SK-N-SH (cell line): ENCODE measurements around the gene SCNN1G. TPM values are rescaled to one million over a fixed set of nuclear protein-coding genes. Genes with fewer than 3 reads are reported as not detected.

Source experiments
- CTCF ChIA-PET: fragments of 300-600, 350-600 bp; formaldehyde crosslinking; extraction: SDS; loops from one replicate; lab custom pipeline; 2021; lab: Yijun Ruan, JAX
- POLR2A ChIA-PET: fragments of 350-600 bp; sonication (Branson Sonifier 250); formaldehyde crosslinking; extraction: SDS; loops from one replicate; lab custom pipeline; 2020; ENCODE audit warnings: antibody characterized with exemption, inconsistent platforms; lab: Yijun Ruan, JAX
- DNase-seq: peaks from one replicate; pipeline ENCODE4 v3.0.0; 2012
- H2AFZ ChIP-seq: fragments of 200-600 bp; sonication (generic); 2 replicates; pipeline ENCODE4 v1.8.1; 2016; ENCODE audit warnings: antibody characterized with exemption, mild to moderate bottlenecking, low read depth
- H3F3A ChIP-seq: fragments of 200-600 bp; sonication (generic); replicated peaks from 2 replicates; pipeline ENCODE3; 2016; ENCODE audit warnings: antibody characterized with exemption, mild to moderate bottlenecking; ENCODE audit not compliant: insufficient read depth
- H3K27ac ChIP-seq, 2 experiments: fragments of 200-500 bp in 1 of 2; fragments of 200-600 bp in 1 of 2; sonication (Bioruptor generic) in 1 of 2; sonication (generic), shearing (Covaris generic) in 1 of 2; 2 replicates each; pipeline versions ENCODE4 v1.5.1 to v1.6.1; 2014 to 2016; ENCODE audit warnings: low read depth in 2 of 2, inconsistent platforms in 1 of 2, low read length in 1 of 2, mild to moderate bottlenecking in 1 of 2, mixed read lengths in 1 of 2
- H3K27me3 ChIP-seq: fragments of 200-600 bp; sonication (generic), shearing (Covaris generic); 2 replicates; pipeline ENCODE4 v1.6.1; 2016; ENCODE audit warnings: mixed run types; ENCODE audit not compliant: insufficient read depth
- H3K36me3 ChIP-seq, 2 experiments: fragments of 200-500 bp in 1 of 2; fragments of 200-600 bp in 1 of 2; sonication (Bioruptor generic) in 1 of 2; sonication (generic) in 1 of 2; replicated peaks in 1 of 2; 2 replicates each; pipeline versions ENCODE3 to v1.5.1; 2014 to 2016; ENCODE audit warnings: low read length in 1 of 2, mild to moderate bottlenecking in 1 of 2; ENCODE audit not compliant: insufficient read depth in 2 of 2, control insufficient read depth in 1 of 2
- H3K4me1 ChIP-seq, 2 experiments: fragments of 200-500 bp in 1 of 2; fragments of 200-600 bp in 1 of 2; sonication (Bioruptor generic) in 1 of 2; sonication (generic), shearing (Covaris generic) in 1 of 2; 2 replicates each; pipeline versions ENCODE4 v1.5.1 to v1.6.1; 2014 to 2016; ENCODE audit warnings: low read depth in 1 of 2, low read length in 1 of 2, mixed run types in 1 of 2; ENCODE audit not compliant: insufficient read depth in 2 of 2, control insufficient read depth in 1 of 2
- H3K4me2 ChIP-seq: fragments of 200-600 bp; sonication (generic), shearing (Covaris generic); 2 replicates; pipeline ENCODE4 v1.6.1; 2017; ENCODE audit warnings: mixed run types
- H3K4me3 ChIP-seq, 2 experiments: fragments of 200-500 bp in 1 of 2; fragments of 200-600 bp in 1 of 2; sonication (Bioruptor generic) in 1 of 2; sonication (generic), shearing (Covaris generic) in 1 of 2; 2 replicates each; pipeline versions ENCODE4 v1.5.1 to v1.8.1; 2014 to 2016; ENCODE audit warnings: low read depth in 2 of 2, inconsistent platforms in 1 of 2, low read length in 1 of 2, mild to moderate bottlenecking in 1 of 2, mixed read lengths in 1 of 2, moderate library complexity in 1 of 2
- H3K79me2 ChIP-seq: fragments of 200-600 bp; sonication (generic); 2 replicates; pipeline ENCODE4 v1.8.1; 2017; ENCODE audit warnings: mild to moderate bottlenecking; ENCODE audit not compliant: insufficient read depth
- H3K9ac ChIP-seq: fragments of 200-600 bp; sonication (generic); 2 replicates; pipeline ENCODE4 v1.6.1; 2017; ENCODE audit warnings: mixed run types
- H3K9me2 ChIP-seq: fragments of 200-600 bp; sonication (generic); 2 replicates; pipeline ENCODE4 v1.6.1; 2017; ENCODE audit warnings: mixed run types
- H3K9me3 ChIP-seq: fragments of 200-600 bp; sonication (generic); 2 replicates; pipeline ENCODE4 v1.6.1; 2017; ENCODE audit warnings: mixed run types, mild to moderate bottlenecking, moderate library complexity
- H4K20me1 ChIP-seq: fragments of 200-600 bp; sonication (generic); 2 replicates; pipeline ENCODE4 v1.6.1; 2017; ENCODE audit warnings: mild to moderate bottlenecking, mixed run types; ENCODE audit not compliant: insufficient read depth
- CHD2 ChIP-seq: fragments of 150-350 bp; IDR thresholded peaks from 2 replicates; pipeline ENCODE4 v1.6.1; 2018; ENCODE audit warnings: low read length; ENCODE audit not compliant: partially characterized antibody
- EZH2phosphoT487 ChIP-seq: fragments of 200-600 bp; sonication (generic); IDR thresholded peaks from 2 replicates; pipeline ENCODE4 v1.6.1; 2017; ENCODE audit warnings: low read depth, mixed run types, mild to moderate bottlenecking, antibody characterized with exemption, moderate library complexity, borderline replicate concordance
- FOXJ3 ChIP-seq: sonication (generic); formaldehyde crosslinking; IDR thresholded peaks from 2 replicates; pipeline ENCODE4 v1.5.1; 2020; ENCODE audit warnings: mild to moderate bottlenecking, missing genetic modification reagents
- GABPA ChIP-seq: IDR thresholded peaks from 2 replicates; pipeline ENCODE4 v1.4.0; 2012; ENCODE audit warnings: low read depth, mild to moderate bottlenecking
- GATA2 ChIP-seq: sonication (generic); formaldehyde crosslinking; IDR thresholded peaks from 2 replicates; pipeline ENCODE4 v1.5.0; 2020; ENCODE audit warnings: mild to moderate bottlenecking, missing genetic modification reagents
- JUND ChIP-seq: IDR thresholded peaks from 2 replicates; pipeline ENCODE4 v1.4.0; 2012
- MAX ChIP-seq: IDR thresholded peaks from 2 replicates; pipeline ENCODE4 v1.4.0; 2012; ENCODE audit warnings: low read depth
- MXI1 ChIP-seq: IDR thresholded peaks from 2 replicates; pipeline ENCODE4 v1.6.1; 2012; ENCODE audit warnings: mild to moderate bottlenecking, low read depth, low read length, improper control_type of control experiment
- NRF1 ChIP-seq: IDR thresholded peaks from 2 replicates; pipeline ENCODE4 v1.6.1; 2012; ENCODE audit warnings: low read depth, mild to moderate bottlenecking, low read length
- POLR2AphosphoS5 ChIP-seq: IDR thresholded peaks from 2 replicates; pipeline ENCODE4 v1.6.1; 2012; ENCODE audit warnings: low read depth, low read length
- RCOR1 ChIP-seq: fragments of 150-350 bp; IDR thresholded peaks from 2 replicates; pipeline ENCODE4 v1.6.1; 2017; ENCODE audit warnings: antibody characterized with exemption, low read length
- RFX5 ChIP-seq: IDR thresholded peaks from 2 replicates; pipeline ENCODE4 v1.6.1; 2012; ENCODE audit warnings: mild to moderate bottlenecking, improper control_type of control experiment, low read length
- RXRA ChIP-seq: IDR thresholded peaks from 2 replicates; pipeline ENCODE4 v1.4.0; 2012; ENCODE audit warnings: low read depth, mild to moderate bottlenecking, borderline replicate concordance
- SIN3A ChIP-seq: IDR thresholded peaks from 2 replicates; pipeline ENCODE4 v1.6.1; 2012; ENCODE audit warnings: low read depth, mild to moderate bottlenecking, low read length, moderate library complexity, borderline replicate concordance
- SMC3 ChIP-seq: IDR thresholded peaks from 2 replicates; pipeline ENCODE4 v1.6.1; 2012; ENCODE audit warnings: low read depth, low read length, improper control_type of control experiment
- TEAD4 ChIP-seq: IDR thresholded peaks from 2 replicates; pipeline ENCODE4 v1.4.0; 2012; ENCODE audit warnings: mild to moderate bottlenecking, borderline replicate concordance; ENCODE audit not compliant: insufficient read depth
- USF2 ChIP-seq: fragments of 150-350 bp; IDR thresholded peaks from 2 replicates; pipeline ENCODE4 v1.6.1; 2017; ENCODE audit warnings: antibody characterized with exemption, low read length, low read depth, borderline replicate concordance
- WGBS: methylation state at CpG from one replicate; pipeline ENCODE4 v1.1.6; 2017; ENCODE audit warnings: low lambda C conversion rate; 5-methylcytosine and 5-hydroxymethylcytosine counted together
- polyA plus RNA-seq, 3 experiments: library from polyadenylated mRNA; depleted of rRNA; stranded (reverse); fragments of >200 nt; gene quantifications; 2 replicates each; pipeline ENCODE4 v1.2.3, GENCODE V29; 2012
- TF ChIP-seq, protein P1 (sequence below): IDR thresholded peaks from 2 replicates; pipeline ENCODE4 v1.4.0; 2012; ENCODE audit warnings: low read depth, borderline replicate concordance

SCNN1G gene
- polyA plus RNA-seq, 1 of the 3 experiments (the other 2 are of a cell fraction): not detected

DNA sequence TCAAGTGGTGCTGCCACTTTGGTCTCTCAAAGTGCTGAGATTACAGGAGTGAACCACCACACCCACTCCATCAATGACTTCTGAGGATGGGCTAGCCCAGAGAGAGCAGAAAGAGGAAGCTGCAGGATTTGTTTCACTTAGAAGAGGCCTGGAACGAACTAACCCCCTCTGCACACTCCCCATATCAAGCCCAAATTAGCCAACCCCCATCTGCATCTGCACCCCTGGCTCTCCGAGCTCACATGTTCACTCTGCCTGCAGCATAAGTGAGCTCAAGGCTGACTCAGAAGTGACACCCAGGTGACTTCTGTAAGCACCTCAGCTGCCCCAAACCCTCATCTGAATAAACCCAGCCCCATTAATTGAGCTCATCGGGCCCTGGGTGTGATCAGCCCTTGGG, 4.8 kb downstream of the SCNN1G start:
- Histone ChIP-seq H3K4me3 (no peak overlapping the region), H3K9me3 (no peaks in the 10 kb centered on the region), H3K4me2 (no peak overlapping the region), H2AFZ (no peak overlapping the region), H3K9ac (no peak overlapping the region), H3K27me3 (peaks cover 36% of the 10 kb centered on the region), H4K20me1 (no peaks in the 10 kb centered on the region), H3F3A (no peaks in the 10 kb centered on the region), H3K36me3 (no peaks in the 10 kb centered on the region), H3K9me2 (no peaks in the 10 kb centered on the region), H3K27ac (no peak overlapping the region), H3K79me2 (no peaks in the 10 kb centered on the region), H3K4me1 (peaks cover 0 to 13% of the 10 kb centered on the region in 2 experiments; a peak in 1 of 4 replicates)
- WGBS: 23% methylated on average over 3 of the region's 3 CpGs
- ChIA-PET CTCF (interaction anchor here (0.7 to 9.7 kb wide), 4 partner anchors 25 to 288 kb away, joined by 3 to 290 read pairs (median 3); no protein-coding TSS in a partner anchor), POLR2A (no interaction called here)
- no peak for DNase-seq
- no peak for TF ChIP-seq NRF1
- TF ChIP-seq FOXJ3 (CRISPR knock-in tag): no peak
- no peak for TF ChIP-seq GABPA
- TF ChIP-seq, protein P1, sequence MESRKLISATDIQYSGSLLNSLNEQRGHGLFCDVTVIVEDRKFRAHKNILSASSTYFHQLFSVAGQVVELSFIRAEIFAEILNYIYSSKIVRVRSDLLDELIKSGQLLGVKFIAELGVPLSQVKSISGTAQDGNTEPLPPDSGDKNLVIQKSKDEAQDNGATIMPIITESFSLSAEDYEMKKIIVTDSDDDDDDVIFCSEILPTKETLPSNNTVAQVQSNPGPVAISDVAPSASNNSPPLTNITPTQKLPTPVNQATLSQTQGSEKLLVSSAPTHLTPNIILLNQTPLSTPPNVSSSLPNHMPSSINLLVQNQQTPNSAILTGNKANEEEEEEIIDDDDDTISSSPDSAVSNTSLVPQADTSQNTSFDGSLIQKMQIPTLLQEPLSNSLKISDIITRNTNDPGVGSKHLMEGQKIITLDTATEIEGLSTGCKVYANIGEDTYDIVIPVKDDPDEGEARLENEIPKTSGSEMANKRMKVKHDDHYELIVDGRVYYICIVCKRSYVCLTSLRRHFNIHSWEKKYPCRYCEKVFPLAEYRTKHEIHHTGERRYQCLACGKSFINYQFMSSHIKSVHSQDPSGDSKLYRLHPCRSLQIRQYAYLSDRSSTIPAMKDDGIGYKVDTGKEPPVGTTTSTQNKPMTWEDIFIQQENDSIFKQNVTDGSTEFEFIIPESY: no peak
- no peak for TF ChIP-seq TEAD4
- TF ChIP-seq RXRA: no peak
- no peak for TF ChIP-seq SMC3
- no peak for TF ChIP-seq EZH2phosphoT487
- TF ChIP-seq RCOR1: no peak
- no peak for TF ChIP-seq USF2
- no peak for TF ChIP-seq MXI1
- no peak for TF ChIP-seq JUND
- no peak for TF ChIP-seq RFX5
- no peak for TF ChIP-seq SIN3A
- TF ChIP-seq POLR2AphosphoS5: no peak
- no peak for TF ChIP-seq CHD2
- TF ChIP-seq GATA2 (CRISPR knock-in tag): no peak
- no peak for TF ChIP-seq MAX
